ENCODE results near the gene SNCAIP.

The SNCAIP gene
- 0 to 0.31 reads per million in 2 donors for total RNA-seq

GRCh38 chr5:122311961-122312590, at the start of gene SNCAIP:
Gene SNCAIP (plus strand): TSS chr5:122312237. CDS start chr5:122391135, 78,898 bp downstream.
- DNase-seq, result no peak

DNA sequence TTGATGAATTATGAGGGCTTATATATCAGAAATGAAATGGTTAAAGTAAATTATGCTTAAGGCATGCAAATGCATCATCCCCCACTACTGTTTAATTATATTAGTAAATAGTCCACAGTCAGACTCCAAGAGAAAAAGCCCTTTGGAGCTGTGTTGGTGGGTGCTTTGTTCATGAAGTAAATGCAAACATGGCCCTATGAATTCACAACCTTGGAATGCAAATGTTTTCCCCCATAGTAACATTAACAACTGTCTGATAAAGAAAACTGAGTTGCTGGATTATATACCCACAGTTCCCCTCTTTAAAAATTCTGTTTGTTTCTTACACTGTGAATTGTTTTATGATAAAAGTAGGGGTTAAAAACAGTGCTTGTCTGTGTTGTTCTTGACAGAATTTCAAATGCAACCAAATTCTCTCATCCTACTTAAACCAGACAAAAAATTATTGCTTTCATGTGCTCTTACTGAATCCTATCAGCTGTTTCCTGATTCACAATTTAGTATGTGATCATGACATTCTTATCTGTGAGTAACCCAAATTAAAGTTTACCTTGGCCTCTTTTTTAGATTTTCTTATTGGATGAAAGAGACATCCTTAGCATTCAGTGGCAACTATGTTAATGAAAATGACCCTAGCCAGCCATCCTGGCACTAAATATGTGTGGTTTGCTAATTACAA, 48.5 kb upstream of the SNCAIP start:
- DNase-seq, result no peak

DNA sequence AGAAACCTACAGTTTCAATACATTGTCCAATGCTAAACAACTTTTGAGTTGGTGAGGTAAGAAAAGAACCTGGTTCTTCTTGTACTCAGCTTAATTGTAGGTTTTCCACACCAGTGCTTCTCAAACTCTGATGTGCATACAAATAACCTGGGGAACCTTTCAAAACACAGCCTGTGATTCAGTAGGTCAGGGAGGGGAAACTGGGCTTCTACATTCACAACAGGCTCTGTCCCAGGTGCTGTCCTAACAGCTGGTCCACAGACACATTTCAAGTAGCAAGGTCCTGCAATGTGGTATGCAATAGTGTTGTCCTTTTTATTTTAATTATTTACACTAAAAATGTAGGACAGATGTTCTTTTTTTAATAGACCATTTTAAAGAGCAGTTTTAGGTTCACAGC, 47.4 kb upstream of the SNCAIP start:
- DNase-seq, result no peak

- no peak for DNase-seq
These were observed 44.9 kb upstream of the SNCAIP start for GRCh38 chr5:122267185-122267584.

DNA sequence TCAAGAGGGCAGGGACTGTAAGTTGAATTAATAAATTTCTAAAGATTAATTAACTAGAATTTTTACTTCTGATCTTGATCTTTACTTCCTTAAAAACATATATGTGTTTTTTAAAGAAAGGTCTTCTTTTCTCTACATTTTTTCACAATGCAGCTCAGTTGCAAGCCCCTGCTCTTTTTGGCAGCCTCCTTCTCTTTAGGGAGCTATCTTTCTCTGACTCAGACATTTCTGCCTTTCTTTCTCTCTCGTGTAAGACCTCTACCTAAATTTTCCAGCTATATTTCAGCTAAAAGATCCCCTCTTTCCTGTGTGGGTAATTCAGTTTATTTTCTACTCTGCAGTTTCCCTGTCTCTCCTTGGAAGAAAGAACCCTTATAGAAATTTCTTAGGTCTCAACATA, 38.3 kb upstream of the SNCAIP start:
- DNase-seq, result no peak

DNA sequence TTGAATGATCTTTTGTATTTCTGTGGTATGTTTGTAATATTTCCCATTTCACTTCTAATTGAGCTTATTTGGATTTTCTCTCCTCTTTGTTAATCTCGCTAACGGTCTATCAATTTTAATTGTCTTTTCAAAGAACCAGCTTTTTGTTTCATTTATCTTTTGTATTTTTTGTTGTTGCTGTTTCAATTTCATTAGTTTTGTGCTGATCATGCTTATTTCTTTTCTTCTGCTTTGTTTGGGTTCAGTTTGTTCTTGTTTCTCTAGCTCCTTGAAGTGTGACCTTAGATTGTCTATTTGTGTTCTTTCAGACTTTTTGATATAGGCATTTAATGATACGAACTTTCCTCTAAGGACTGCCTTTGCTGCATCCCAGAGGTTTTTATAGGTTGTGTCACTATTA, 28.4 kb upstream of the SNCAIP start:
- DNase-seq, result no peak

GRCh38 chr5:122286541-122286940, 25.5 kb upstream of the SNCAIP start:
- DNase-seq, result no peak

DNA sequence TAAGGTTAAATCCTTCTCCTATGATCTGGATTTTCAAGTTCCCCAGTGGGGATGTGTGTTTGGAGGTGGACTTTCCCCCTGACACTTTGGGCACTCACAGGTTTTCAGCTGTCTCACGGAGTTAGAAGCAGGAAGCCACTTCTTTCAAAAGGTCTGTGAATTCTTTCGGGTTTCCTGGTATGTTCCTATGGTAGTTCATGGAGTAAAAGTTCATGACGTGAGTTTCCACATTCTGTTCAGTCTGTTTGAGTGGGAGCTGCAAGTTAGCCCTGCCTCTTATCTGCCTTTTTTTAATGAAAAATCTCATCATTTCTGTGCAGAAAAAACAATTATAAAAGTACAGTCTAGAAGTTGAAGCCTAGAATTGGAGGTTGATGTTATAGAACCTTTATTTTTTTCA, 24.9 kb upstream of the SNCAIP start:
- no peak for DNase-seq

- DNase-seq, result no peak
These were observed 20.8 kb upstream of the SNCAIP start for GRCh38 chr5:122291000-122291901.

GRCh38 chr5:122292332-122292731, 19.7 kb upstream of the SNCAIP start:
- DNase-seq, result no peak

DNA sequence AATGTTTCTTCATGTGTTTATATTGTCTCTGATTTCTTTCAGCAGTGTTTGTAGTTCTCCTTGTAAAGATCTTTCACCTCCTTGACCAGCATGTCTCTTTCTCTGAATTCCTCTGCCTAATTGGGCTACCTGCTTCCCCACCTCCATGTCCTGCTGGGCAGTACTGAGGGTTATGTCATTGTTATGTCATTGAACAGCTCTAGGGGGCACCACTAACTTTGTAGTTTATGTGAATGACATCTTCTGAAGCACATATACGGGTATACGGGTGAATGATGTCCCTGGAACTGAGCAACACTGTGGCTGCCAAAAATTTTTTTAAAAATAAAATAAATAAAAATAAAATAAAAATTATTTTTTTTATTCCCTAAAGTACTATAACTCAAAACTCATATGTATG, 16.9 kb upstream of the SNCAIP start:
- no peak for DNase-seq

GRCh38 chr5:122296871-122297270, 15.2 kb upstream of the SNCAIP start:
- no peak for DNase-seq

DNA sequence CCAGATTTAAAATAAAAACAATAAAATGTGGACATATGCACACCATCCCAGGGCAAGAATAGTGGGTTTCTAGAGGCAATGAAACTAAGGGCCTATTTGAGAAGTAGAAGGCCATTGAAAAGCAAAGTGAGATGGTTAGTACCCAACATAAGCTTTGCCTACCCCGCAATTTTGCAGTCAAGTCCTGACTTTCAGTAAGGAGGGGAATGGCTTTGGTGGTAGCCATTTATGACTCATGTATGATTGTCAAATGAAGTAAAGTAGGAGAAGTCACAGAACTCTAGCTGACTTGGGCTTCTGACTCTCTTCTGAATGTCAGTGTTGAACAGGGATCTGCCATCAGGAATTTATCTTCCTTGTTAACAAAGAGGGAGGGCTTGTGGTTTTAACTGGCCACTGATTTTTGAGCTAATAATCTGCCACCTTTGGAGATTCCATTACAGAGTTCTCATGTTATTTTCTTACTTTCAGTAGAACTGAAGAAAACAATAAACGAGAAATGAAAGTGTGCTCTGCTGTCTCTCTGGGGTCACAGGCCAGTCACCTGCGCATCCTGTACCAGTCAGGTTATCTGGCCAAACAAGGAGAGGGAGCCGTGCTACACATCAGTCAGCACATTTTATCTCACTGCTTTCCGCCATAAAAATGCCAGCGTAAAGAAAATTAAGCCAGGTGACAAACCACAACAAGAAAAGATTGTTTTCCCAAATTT, 14.3 kb upstream of the SNCAIP start:
- no peak for DNase-seq

- DNase-seq, result no peak
These were observed 11.7 kb upstream of the SNCAIP start for GRCh38 chr5:122300374-122300773.

GRCh38 chr5:122301016-122301415, 11.0 kb upstream of the SNCAIP start:
- no peak for DNase-seq

DNA sequence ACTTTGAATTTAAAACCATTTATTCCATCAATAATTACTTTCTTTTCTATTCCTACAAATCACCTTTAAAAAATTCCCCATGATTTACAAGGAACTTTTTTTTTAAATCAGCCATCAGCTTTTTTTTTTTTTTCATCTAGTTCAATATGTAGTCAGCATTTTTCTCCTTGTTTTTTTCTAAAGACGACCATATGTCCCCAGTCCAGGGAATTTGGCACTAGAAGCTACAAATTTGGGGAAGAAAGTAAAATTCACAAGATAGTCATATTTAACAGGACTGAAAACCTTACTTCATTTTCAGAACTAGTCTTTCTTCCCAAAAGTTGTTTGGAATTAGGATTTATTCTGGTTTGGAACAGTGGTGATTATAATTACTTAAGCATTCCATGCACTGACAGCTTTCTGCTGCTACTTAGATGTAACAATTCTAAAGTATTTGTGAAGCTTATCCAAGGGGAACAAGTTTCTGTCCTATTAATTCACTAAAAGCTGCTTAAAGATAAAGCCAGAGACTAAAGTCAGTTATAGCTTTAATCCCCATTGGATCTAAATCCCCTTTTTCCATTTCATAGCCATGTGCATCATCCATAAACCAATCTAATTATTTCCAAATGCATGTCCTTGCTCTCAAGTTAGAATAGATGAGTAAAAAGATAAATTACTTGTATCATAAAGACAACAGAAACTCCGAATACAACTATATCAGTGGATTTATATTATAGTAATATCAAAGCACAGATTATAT, 7.4 kb upstream of the SNCAIP start:
- no peak for DNase-seq

DNA sequence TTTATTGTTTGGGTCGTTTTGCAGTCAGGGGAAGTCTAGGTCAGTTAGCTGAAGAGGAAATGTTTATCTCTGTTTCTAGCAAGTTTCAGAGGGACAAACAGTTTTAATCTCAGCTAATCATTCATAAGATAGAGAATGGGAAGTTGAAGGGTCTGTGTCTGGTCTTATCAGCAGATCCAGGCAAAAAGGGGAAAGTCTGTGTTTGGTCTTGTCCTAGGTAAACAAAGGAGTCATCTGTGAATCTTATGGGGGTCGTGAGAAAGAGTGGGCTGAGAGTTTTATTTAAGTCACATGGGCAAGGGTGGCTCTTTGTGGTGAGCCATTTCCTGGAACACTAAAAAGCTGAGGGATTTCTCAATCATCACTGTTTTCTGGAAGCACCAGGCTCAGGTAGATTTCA, 5.6 kb upstream of the SNCAIP start:
- no peak for DNase-seq

DNA sequence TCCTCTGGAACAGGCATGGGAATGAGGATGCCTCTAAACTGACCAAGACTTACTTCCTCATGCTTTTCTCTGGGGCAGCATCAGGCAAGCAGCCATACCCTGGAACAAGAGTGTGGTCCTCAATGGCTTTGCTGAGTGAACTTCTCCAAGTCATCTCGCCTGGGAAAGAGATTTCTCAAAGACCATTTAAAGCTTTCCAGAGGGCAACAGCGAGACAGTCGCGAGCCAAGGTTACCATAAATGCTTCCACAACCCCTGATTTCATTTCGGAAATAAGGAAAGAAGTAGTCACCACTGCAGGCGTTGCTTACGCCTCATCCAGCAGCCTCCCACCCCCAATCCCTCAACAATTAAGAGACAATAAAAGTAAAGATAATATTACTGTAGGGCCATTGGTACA, 1.1 kb upstream of the SNCAIP start:
- DNase-seq, result no peak

- no peak for DNase-seq
These were observed 508 bp upstream of the SNCAIP start for GRCh38 chr5:122311497-122311960.

GRCh38 chr5:122312591-122313406, 762 bp downstream of the SNCAIP start:
- DNase-seq, result no peak

DNA sequence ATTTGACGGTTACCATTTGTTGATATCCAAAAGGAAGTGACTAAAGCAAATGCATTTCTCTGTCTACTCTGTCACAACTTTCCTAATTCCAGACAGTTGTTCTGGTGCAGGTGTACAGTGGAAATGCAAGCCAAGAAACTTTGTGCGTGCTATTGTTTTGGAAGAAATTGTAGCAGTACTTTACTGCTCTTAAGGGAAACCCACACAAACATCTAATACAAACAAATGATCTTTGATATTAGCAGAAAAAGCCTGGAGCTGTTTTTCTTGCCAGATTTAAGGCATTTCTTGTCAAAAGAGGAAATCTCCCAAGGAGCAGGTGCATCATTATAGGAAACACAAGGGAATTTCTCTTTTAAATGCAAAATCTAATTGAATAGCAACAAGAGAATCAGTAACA, 2.0 kb downstream of the SNCAIP start:
- DNase-seq, result no peak
